HG03439 (cell line): ENCODE data around the gene ZFHX3.

ENCODE experiments used
- ATAC-seq: cut with Tn5 transposase; IDR thresholded peaks from one replicate; pipeline ENCODE4 v1.9.1; 2021; ENCODE audit warnings: mild to moderate bottlenecking, moderate library complexity; ENCODE audit not compliant: unreplicated experiment

The ZFHX3 gene

GRCh38 chr16:73041676-73042075 lies 6.3 kb downstream of the ZFHX3 start:
- ATAC-seq = no peak

GRCh38 chr16:73040735-73041402 lies 7.1 kb downstream of the ZFHX3 start:
- ATAC-seq = no peak

- no peak for ATAC-seq
Observed at GRCh38 chr16:73040136-73040535, 7.8 kb downstream of the ZFHX3 start.

GRCh38 chr16:73037845-73038570 lies 9.9 kb downstream of the ZFHX3 start:
- ATAC-seq = no peak

GRCh38 chr16:73037331-73037745 lies 10.6 kb downstream of the ZFHX3 start:
- ATAC-seq = no peak

- peak; percentile 63 for ATAC-seq
Observed at GRCh38 chr16:73036074-73036826, 11.7 kb downstream of the ZFHX3 start.

- ATAC-seq = no peak
Observed at GRCh38 chr16:73034374-73034773, 13.6 kb downstream of the ZFHX3 start.

- no peak for ATAC-seq
Observed at GRCh38 chr16:73033271-73033998, 14.5 kb downstream of the ZFHX3 start.

GRCh38 chr16:73032541-73033270 lies 15.2 kb downstream of the ZFHX3 start:
- no peak for ATAC-seq

- ATAC-seq = no peak
Observed at GRCh38 chr16:73031984-73032383, 15.9 kb downstream of the ZFHX3 start.

GRCh38 chr16:73031155-73031866 lies 16.6 kb downstream of the ZFHX3 start:
- ATAC-seq = no peak

GRCh38 chr16:73028721-73029361 lies 19.1 kb downstream of the ZFHX3 start:
- ATAC-seq = no peak

GRCh38 chr16:73028263-73028662 lies 19.7 kb downstream of the ZFHX3 start:
- ATAC-seq = no peak

GRCh38 chr16:73027685-73028111 lies 20.2 kb downstream of the ZFHX3 start:
- ATAC-seq = no peak

- no peak for ATAC-seq
Observed at GRCh38 chr16:73026754-73027684, 20.9 kb downstream of the ZFHX3 start.

GRCh38 chr16:73025856-73026210 lies 22.1 kb downstream of the ZFHX3 start:
- ATAC-seq = no peak

GRCh38 chr16:73025151-73025855 lies 22.6 kb downstream of the ZFHX3 start:
- ATAC-seq = no peak
